Neural cell (in vitro differentiated cells): ENCODE data around the gene CUEDC1. TPM values are rescaled to one million over a fixed set of nuclear protein-coding genes. Genes with fewer than 3 reads are reported as not detected.

ENCODE experiments used
- H2AFZ ChIP-seq: fragments of 200-600, 300-800 bp; sonication (generic), shearing (Covaris generic); 2 replicates; pipeline ENCODE4 v1.6.0; 2014; ENCODE audit warnings: low read depth, mild to moderate bottlenecking, antibody characterized with exemption, low read length, moderate library complexity
- H3F3A ChIP-seq: fragments of 200-600 bp; shearing (Covaris generic); 2 replicates; pipeline ENCODE4 v1.6.1; 2016; ENCODE audit warnings: mild to moderate bottlenecking, moderate library complexity, mixed read lengths, antibody characterized with exemption, low read length; ENCODE audit not compliant: insufficient read depth, poor library complexity, severe bottlenecking
- H3K27ac ChIP-seq: fragments of 200-600, 300-800 bp; sonication (generic), shearing (Covaris generic); 2 replicates; pipeline ENCODE4 v1.5.1; 2014; ENCODE audit warnings: mild to moderate bottlenecking, low read length, moderate library complexity
- H3K27me3 ChIP-seq: fragments of 300-800, 200-600 bp; sonication (generic), shearing (Covaris generic); 2 replicates; pipeline ENCODE4 v1.6.0; 2014; ENCODE audit warnings: mild to moderate bottlenecking, low read depth, low read length, moderate library complexity; ENCODE audit not compliant: insufficient read depth
- H3K36me3 ChIP-seq: fragments of 300-800, 200-600 bp; sonication (generic), shearing (Covaris generic); 2 replicates; pipeline ENCODE4 v1.5.1; 2014; ENCODE audit warnings: mild to moderate bottlenecking, antibody characterized with exemption, low read length, moderate library complexity; ENCODE audit not compliant: insufficient read depth
- H3K4me2 ChIP-seq: fragments of 300-800, 200-600 bp; sonication (generic), shearing (Covaris generic); 2 replicates; pipeline ENCODE4 v1.6.0; 2014; ENCODE audit warnings: mild to moderate bottlenecking, low read length
- H3K4me3 ChIP-seq: fragments of 300-800, 200-600 bp; sonication (generic), shearing (Covaris generic); 2 replicates; pipeline ENCODE4 v1.5.1; 2014; ENCODE audit warnings: mild to moderate bottlenecking, low read length, moderate library complexity
- H3K79me2 ChIP-seq: fragments of 200-600 bp; shearing (Covaris generic); replicated peaks from 2 replicates; pipeline ENCODE4 v1.6.0; 2014; ENCODE audit warnings: mild to moderate bottlenecking, low read length, moderate library complexity; ENCODE audit not compliant: insufficient read depth
- H3K9ac ChIP-seq: fragments of 300-800, 200-600 bp; sonication (generic), shearing (Covaris generic); 2 replicates; pipeline ENCODE4 v1.6.1; 2016; ENCODE audit warnings: mild to moderate bottlenecking, low read length, mixed read lengths
- H3K9me2 ChIP-seq: fragments of 200-600 bp; shearing (Covaris generic); 2 replicates; pipeline ENCODE4 v1.6.1; 2016; ENCODE audit warnings: mild to moderate bottlenecking, low read length, mixed read lengths; ENCODE audit not compliant: insufficient read depth
- H3K9me3 ChIP-seq: fragments of 200-600, 300-800 bp; sonication (generic), shearing (Covaris generic); 2 replicates; pipeline ENCODE4 v1.6.1; 2016; ENCODE audit warnings: mild to moderate bottlenecking, mixed run types, low read length, moderate library complexity, mixed read lengths
- H4K20me1 ChIP-seq: fragments of 200-600 bp; shearing (Covaris generic); 2 replicates; pipeline ENCODE4 v1.6.1; 2016; ENCODE audit warnings: mild to moderate bottlenecking, mixed run types; ENCODE audit not compliant: insufficient read depth
- EP300 ChIP-seq: fragments of 450-650 bp; conservative IDR thresholded peaks from 2 replicates; pipeline ENCODE4 v1.6.1; 2014; ENCODE audit warnings: antibody characterized with exemption, mild to moderate bottlenecking, moderate library complexity; ENCODE audit not compliant: poor library complexity, severe bottlenecking
- EZH2 ChIP-seq: fragments of 200-600, 300-800 bp; shearing (Covaris generic), sonication (generic); IDR thresholded peaks from 2 replicates; pipeline ENCODE4 v1.6.1; 2014; ENCODE audit warnings: antibody characterized with exemption, low read length, borderline replicate concordance, mild to moderate bottlenecking; ENCODE audit not compliant: insufficient read depth, poor library complexity, severe bottlenecking
- MXI1 ChIP-seq: fragments of 450-650 bp; conservative IDR thresholded peaks from 2 replicates; pipeline ENCODE4 v1.6.1; 2014; ENCODE audit warnings: antibody characterized with exemption, mild to moderate bottlenecking; ENCODE audit not compliant: poor library complexity, severe bottlenecking
- POLR2AphosphoS5 ChIP-seq: IDR thresholded peaks from 2 replicates; pipeline ENCODE4 v1.6.1; 2012
- RAD21 ChIP-seq: fragments of 450-650 bp; conservative IDR thresholded peaks from 2 replicates; pipeline ENCODE4 v1.6.1; 2014; ENCODE audit warnings: antibody characterized with exemption, mild to moderate bottlenecking, moderate library complexity
- SMC3 ChIP-seq: fragments of 450-650 bp; conservative IDR thresholded peaks from 2 replicates; pipeline ENCODE4 v1.6.1; 2014; ENCODE audit warnings: antibody characterized with exemption, mild to moderate bottlenecking, moderate library complexity; ENCODE audit not compliant: poor library complexity
- TAF1 ChIP-seq: IDR thresholded peaks from 2 replicates; pipeline ENCODE4 v1.6.1; 2012; ENCODE audit warnings: low read depth
- polyA plus RNA-seq: library from polyadenylated mRNA; depleted of rRNA; stranded (reverse); fragments of >200 nt; gene quantifications from 2 replicates; pipeline ENCODE4 v1.2.3, GENCODE V29; 2014
- TF ChIP-seq, protein P1 (sequence below): IDR thresholded peaks from 2 replicates; pipeline ENCODE4 v1.6.1; 2012; ENCODE audit warnings: borderline replicate concordance
- TF ChIP-seq, protein P2 (sequence below): fragments of 450-650 bp; IDR thresholded peaks from 2 replicates; pipeline ENCODE4 v1.5.1; 2014; ENCODE audit warnings: antibody characterized with exemption, mild to moderate bottlenecking, moderate library complexity; ENCODE audit not compliant: poor library complexity, severe bottlenecking

CUEDC1 gene
- polyA plus RNA-seq, 1 donor from 2014 or later = 27.0 TPM

DNA sequence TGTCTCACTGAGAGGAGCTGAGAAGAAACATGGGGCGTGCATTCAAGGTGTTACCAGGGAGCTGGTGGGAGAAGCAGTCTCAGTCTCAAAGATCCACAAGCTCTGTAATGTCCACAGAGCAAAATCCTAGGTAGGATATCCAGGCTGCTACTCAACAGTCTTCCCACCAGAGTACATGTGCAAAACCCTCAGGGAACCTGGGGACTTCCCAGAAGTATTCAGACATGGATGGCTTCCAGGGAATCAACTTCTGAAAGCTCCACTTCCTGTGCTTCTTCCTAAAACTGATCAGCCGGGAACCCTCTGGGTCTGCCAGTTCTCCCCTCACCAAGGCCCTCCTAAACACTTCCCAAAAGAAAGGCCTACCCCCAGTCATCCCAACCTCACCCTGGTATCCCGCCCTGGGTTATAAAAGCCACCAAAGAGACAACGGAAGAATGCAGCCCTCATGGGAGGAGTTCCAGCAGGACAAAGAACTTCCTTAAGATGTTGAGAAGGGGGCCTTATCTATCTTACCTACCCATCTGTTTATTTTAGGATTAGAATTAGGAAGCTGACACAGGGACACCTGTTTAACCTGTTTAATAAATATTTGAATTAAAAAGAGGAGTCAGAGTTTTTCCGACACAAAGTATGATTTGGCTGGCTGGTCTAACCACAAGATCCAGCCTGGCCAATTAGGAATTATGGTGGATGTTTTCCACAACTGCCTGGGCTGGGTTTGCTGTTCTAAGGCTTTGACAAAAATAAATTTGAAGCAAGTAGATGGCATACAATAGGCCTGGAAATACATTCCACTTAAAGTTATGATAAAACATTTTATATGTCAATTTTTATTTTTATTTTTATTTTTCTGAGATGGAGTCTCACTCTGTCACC, 37.0 kb downstream of the CUEDC1 start:
- Histone ChIP-seq H3K4me3 (no peak overlapping the region), H3K27me3 (no peaks in the 10 kb centered on the region), H3K9me2 (no peaks in the 10 kb centered on the region), H3K9me3 (no peaks in the 10 kb centered on the region), H3K9ac (no peak overlapping the region), H3K79me2 (peaks cover 14% of the 10 kb centered on the region), H3K4me2 (no peak overlapping the region), H4K20me1 (no peaks in the 10 kb centered on the region), H3F3A (no peaks in the 10 kb centered on the region), H3K27ac (no peak overlapping the region), H3K36me3 (no peaks in the 10 kb centered on the region), H2AFZ (no peak overlapping the region)
- no peak for TF ChIP-seq EZH2
- no peak for TF ChIP-seq TAF1
- no peak for TF ChIP-seq POLR2AphosphoS5
- no peak for TF ChIP-seq RAD21
- TF ChIP-seq, protein P1, sequence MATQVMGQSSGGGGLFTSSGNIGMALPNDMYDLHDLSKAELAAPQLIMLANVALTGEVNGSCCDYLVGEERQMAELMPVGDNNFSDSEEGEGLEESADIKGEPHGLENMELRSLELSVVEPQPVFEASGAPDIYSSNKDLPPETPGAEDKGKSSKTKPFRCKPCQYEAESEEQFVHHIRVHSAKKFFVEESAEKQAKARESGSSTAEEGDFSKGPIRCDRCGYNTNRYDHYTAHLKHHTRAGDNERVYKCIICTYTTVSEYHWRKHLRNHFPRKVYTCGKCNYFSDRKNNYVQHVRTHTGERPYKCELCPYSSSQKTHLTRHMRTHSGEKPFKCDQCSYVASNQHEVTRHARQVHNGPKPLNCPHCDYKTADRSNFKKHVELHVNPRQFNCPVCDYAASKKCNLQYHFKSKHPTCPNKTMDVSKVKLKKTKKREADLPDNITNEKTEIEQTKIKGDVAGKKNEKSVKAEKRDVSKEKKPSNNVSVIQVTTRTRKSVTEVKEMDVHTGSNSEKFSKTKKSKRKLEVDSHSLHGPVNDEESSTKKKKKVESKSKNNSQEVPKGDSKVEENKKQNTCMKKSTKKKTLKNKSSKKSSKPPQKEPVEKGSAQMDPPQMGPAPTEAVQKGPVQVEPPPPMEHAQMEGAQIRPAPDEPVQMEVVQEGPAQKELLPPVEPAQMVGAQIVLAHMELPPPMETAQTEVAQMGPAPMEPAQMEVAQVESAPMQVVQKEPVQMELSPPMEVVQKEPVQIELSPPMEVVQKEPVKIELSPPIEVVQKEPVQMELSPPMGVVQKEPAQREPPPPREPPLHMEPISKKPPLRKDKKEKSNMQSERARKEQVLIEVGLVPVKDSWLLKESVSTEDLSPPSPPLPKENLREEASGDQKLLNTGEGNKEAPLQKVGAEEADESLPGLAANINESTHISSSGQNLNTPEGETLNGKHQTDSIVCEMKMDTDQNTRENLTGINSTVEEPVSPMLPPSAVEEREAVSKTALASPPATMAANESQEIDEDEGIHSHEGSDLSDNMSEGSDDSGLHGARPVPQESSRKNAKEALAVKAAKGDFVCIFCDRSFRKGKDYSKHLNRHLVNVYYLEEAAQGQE = no peak
- no peak for TF ChIP-seq MXI1
- no peak for TF ChIP-seq SMC3
- no peak for TF ChIP-seq EP300
- TF ChIP-seq, protein P2, sequence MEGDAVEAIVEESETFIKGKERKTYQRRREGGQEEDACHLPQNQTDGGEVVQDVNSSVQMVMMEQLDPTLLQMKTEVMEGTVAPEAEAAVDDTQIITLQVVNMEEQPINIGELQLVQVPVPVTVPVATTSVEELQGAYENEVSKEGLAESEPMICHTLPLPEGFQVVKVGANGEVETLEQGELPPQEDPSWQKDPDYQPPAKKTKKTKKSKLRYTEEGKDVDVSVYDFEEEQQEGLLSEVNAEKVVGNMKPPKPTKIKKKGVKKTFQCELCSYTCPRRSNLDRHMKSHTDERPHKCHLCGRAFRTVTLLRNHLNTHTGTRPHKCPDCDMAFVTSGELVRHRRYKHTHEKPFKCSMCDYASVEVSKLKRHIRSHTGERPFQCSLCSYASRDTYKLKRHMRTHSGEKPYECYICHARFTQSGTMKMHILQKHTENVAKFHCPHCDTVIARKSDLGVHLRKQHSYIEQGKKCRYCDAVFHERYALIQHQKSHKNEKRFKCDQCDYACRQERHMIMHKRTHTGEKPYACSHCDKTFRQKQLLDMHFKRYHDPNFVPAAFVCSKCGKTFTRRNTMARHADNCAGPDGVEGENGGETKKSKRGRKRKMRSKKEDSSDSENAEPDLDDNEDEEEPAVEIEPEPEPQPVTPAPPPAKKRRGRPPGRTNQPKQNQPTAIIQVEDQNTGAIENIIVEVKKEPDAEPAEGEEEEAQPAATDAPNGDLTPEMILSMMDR = no peak

DNA sequence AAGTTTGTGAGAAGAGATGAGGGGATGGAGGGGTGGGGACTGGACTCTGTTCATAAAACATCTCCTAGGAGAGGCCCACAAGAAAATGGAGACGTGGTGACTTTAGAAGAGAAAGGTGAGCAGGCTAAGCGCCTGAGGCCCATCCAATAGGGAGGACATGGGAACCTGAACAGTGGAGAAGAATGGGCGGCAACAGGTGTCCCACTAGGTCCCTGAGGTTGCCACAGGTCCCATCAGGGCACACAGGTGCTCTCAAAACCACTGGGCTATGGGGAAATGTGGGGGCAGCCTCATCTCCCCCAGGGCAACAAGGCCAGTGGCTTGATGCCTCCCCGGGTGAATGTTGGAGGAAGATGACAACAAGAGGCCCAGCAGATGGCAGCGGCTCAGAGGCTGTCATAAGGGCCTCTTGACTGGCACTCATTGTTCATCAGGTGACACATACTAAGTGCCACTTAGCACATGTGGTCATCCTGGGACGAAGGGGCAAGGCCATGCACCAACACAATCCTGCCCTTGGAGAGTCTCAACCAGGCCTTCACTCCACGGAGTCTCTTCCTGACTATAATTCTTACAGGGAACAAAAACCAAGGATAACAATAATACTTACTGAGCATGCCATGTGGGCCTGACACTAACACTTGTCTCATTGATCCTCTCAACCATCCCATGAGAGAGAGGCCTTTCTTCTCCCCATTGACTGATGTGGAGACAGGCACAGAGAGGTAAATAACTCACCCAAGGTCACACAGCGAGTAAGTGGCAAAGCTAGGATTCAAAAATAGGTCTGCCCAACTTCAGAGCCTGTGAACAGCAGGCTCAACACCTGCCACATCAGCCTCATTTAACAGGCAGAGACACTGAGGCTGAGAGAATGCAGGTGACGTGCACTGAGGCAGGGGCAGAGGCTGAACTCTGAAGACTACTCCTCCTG, 38.0 kb downstream of the CUEDC1 start:
- no peaks in the 10 kb centered on the region for H4K20me1 ChIP-seq

More for the DNA sequence above, 38.0 kb downstream of the CUEDC1 start:
- Histone ChIP-seq H3K27me3 (no peaks in the 10 kb centered on the region), H3F3A (no peaks in the 10 kb centered on the region), H3K9me3 (no peaks in the 10 kb centered on the region), H2AFZ (no peak overlapping the region), H3K9me2 (no peaks in the 10 kb centered on the region), H3K4me2 (no peak overlapping the region), H3K27ac (peak overlapping the region; percentile 72), H3K4me3 (peak overlapping the region; percentile 44), H3K36me3 (no peaks in the 10 kb centered on the region), H3K9ac (peak overlapping the region; percentile 47), H3K79me2 (peaks cover 14% of the 10 kb centered on the region)
- TF ChIP-seq, protein P1 = no peak
- no peak for TF ChIP-seq RAD21
- no peak for TF ChIP-seq EP300
- no peak for TF ChIP-seq EZH2
- TF ChIP-seq POLR2AphosphoS5 = no peak
- no peak for TF ChIP-seq TAF1
